Cardiac muscle cell (in vitro differentiated cells and primary cell): Measurements from ENCODE around the gene GLP2R. TPM values are rescaled to one million over a fixed set of nuclear protein-coding genes. Genes with fewer than 3 reads are reported as not detected.
"Not testable (repeated sequence)": the region's sequence is repeated elsewhere in the genome, so short reads cannot be mapped to it uniquely, and the experiment has no call there.

Source experiments
- DNase-seq, 2 donors: peaks; one replicate each; pipeline versions ENCODE4 v3.0.0 to v3.0.0-alpha.2; 2010 to 2017; ENCODE audit warnings: low read depth in 1 of 2, low spot score in 1 of 2
- H3K27ac ChIP-seq: fragments of 200-600 bp; sonication (generic); 2 replicates; pipeline ENCODE4 v1.5.1; 2016
- H3K27me3 ChIP-seq: fragments of 200-600 bp; sonication (generic); 2 replicates; pipeline ENCODE4 v1.6.0; 2016; ENCODE audit warnings: control low read depth
- H3K36me3 ChIP-seq: fragments of 200-600 bp; sonication (generic); 2 replicates; pipeline ENCODE4 v1.5.1; 2016; ENCODE audit warnings: control low read depth
- H3K4me1 ChIP-seq: fragments of 200-600 bp; sonication (generic); 2 replicates; pipeline ENCODE4 v1.8.1; 2017; ENCODE audit warnings: low read depth, mild to moderate bottlenecking, mixed run types
- H3K4me3 ChIP-seq: fragments of 200-600 bp; sonication (generic); 2 replicates; pipeline ENCODE4 v1.5.1; 2016; ENCODE audit warnings: mild to moderate bottlenecking
- H3K9me3 ChIP-seq: fragments of 200-600 bp; sonication (generic); 2 replicates; pipeline ENCODE4 v1.5.1; 2017; ENCODE audit warnings: low read depth, mild to moderate bottlenecking, control low read depth
- CTCF ChIP-seq: IDR thresholded peaks from 2 replicates; pipeline ENCODE4 v1.5.1; 2012; ENCODE audit warnings: low read depth, mild to moderate bottlenecking, low read length
- polyA plus RNA-seq: library from polyadenylated mRNA; unstranded; fragments of >200 nt; fragmentation: Nextera tagmentation; extraction: Ambion mirVana; gene quantifications from 2 replicates; pipeline ENCODE4 v1.2.1, GENCODE V29; 2016
- total RNA-seq: library from RNA; depleted of rRNA; stranded (reverse); fragments of >200 nt; gene quantifications from 2 replicates; pipeline ENCODE4 v1.2.3, GENCODE V29; 2016

GLP2R gene
- total RNA-seq (not detected in 2 replicates), polyA plus RNA-seq (0.06 TPM in 1 of 2 replicates, not detected in the other)

- Histone ChIP-seq H3K27ac (no peak within 1 kb of the TSS), H3K36me3 (no peaks in the 10 kb centered on the region), H3K4me3 (no peak within 1 kb of the TSS), H3K9me3 (no peaks in the 10 kb centered on the region), H3K27me3 (no peaks in the 10 kb centered on the region), H3K4me1 (no peaks in the 10 kb centered on the region)
- TF ChIP-seq CTCF: no peak
- no peak for DNase-seq
Observed at GRCh38 chr17:9825641-9826150, at the start of gene GLP2R. GLP2R (plus strand) TSS chr17:9825924; CDS start chr17:9826064, 140 bp downstream.

GRCh38 chr17:9776911-9777310 lies 48.8 kb upstream of the GLP2R start:
- Histone ChIP-seq H3K4me1 (no peaks in the 10 kb centered on the region), H3K27me3 (no peaks in the 10 kb centered on the region), H3K36me3 (no peaks in the 10 kb centered on the region), H3K27ac (no peak overlapping the region), H3K4me3 (no peak overlapping the region), H3K9me3 (no peaks in the 10 kb centered on the region)
- DNase-seq: no peak
- TF ChIP-seq CTCF: no peak

GRCh38 chr17:9780552-9780951 lies 45.2 kb upstream of the GLP2R start:
- no peak overlapping the region for H3K27ac ChIP-seq
- no peaks in the 10 kb centered on the region for H3K9me3 ChIP-seq
- no peaks in the 10 kb centered on the region for H3K4me1 ChIP-seq
- H3K27me3 ChIP-seq: peaks cover 3% of the 10 kb centered on the region
- no peak for DNase-seq
- TF ChIP-seq CTCF: no peak
- no peaks in the 10 kb centered on the region for H3K36me3 ChIP-seq
- H3K4me3 ChIP-seq: no peak overlapping the region

- Histone ChIP-seq H3K9me3 (no peaks in the 10 kb centered on the region), H3K27ac (no peak overlapping the region), H3K4me1 (no peaks in the 10 kb centered on the region), H3K36me3 (no peaks in the 10 kb centered on the region), H3K4me3 (no peak overlapping the region), H3K27me3 (peaks cover 3% of the 10 kb centered on the region)
- no peak for DNase-seq
- no peak for TF ChIP-seq CTCF
Observed at GRCh38 chr17:9783050-9783449, 42.7 kb upstream of the GLP2R start.

- not testable (repeated sequence) for H3K4me3 ChIP-seq, H3K9me3 ChIP-seq, H3K27me3 ChIP-seq, DNase-seq, H3K36me3 ChIP-seq, H3K4me1 ChIP-seq, H3K27ac ChIP-seq
Observed at GRCh38 chr17:9783465-9783864, 42.3 kb upstream of the GLP2R start.

- DNase-seq: no peak
- H3K4me3 ChIP-seq: no peak overlapping the region
- H3K9me3 ChIP-seq: no peaks in the 10 kb centered on the region
- no peak overlapping the region for H3K27ac ChIP-seq
- peaks cover 3% of the 10 kb centered on the region for H3K27me3 ChIP-seq
- peaks cover 11% of the 10 kb centered on the region for H3K4me1 ChIP-seq
- no peaks in the 10 kb centered on the region for H3K36me3 ChIP-seq
- no peak for TF ChIP-seq CTCF
Observed at GRCh38 chr17:9784544-9784943, 41.2 kb upstream of the GLP2R start.
